Chondrocyte (in vitro differentiated cells): ENCODE results near the gene KLHL3. TPM values are rescaled to one million over a fixed set of nuclear protein-coding genes. Genes with fewer than 3 reads are reported as not detected.

ENCODE experiments used
- DNase-seq: peaks from one replicate; pipeline ENCODE4 v3.0.0; 2021; ENCODE audit warnings: mixed read lengths, low spot score
- H3K27ac Mint-ChIP-seq: one replicate; pipeline ENCODE4 v1.8.0; 2021; ENCODE audit warnings: mild to moderate bottlenecking, moderate library complexity, mixed read lengths; ENCODE audit not compliant: unreplicated experiment
- H3K27me3 Mint-ChIP-seq: 2 replicates; pipeline ENCODE4 v1.8.0; 2021; ENCODE audit warnings: low read depth, mixed read lengths
- H3K36me3 Mint-ChIP-seq: 2 replicates; pipeline ENCODE4 v1.8.0; 2021; ENCODE audit warnings: low read depth, mixed read lengths
- H3K4me1 Mint-ChIP-seq: 2 replicates; pipeline ENCODE4 v1.8.0; 2021; ENCODE audit warnings: low read depth, mild to moderate bottlenecking, mixed read lengths
- H3K4me3 Mint-ChIP-seq: one replicate; pipeline ENCODE4 v1.8.0; 2021; ENCODE audit warnings: mild to moderate bottlenecking, moderate library complexity, mixed read lengths; ENCODE audit not compliant: unreplicated experiment
- H3K9me3 Mint-ChIP-seq: 2 replicates; pipeline ENCODE4 v1.8.0; 2021; ENCODE audit warnings: low read depth, mixed read lengths
- total RNA-seq: library from RNA; stranded (reverse); gene quantifications from 3 replicates; pipeline ENCODE4 v1.2.1, GENCODE V29; 2021
- TF ChIP-seq, protein P1 (sequence below): fragments of 200-600 bp; sonication (generic); IDR thresholded peaks from 2 replicates; pipeline ENCODE4 v1.5.0; 2021; ENCODE audit warnings: antibody characterized with exemption, mild to moderate bottlenecking, moderate library complexity

Gene KLHL3
- total RNA-seq, 1 donor from 2014 or later, result 1.9 TPM

DNA sequence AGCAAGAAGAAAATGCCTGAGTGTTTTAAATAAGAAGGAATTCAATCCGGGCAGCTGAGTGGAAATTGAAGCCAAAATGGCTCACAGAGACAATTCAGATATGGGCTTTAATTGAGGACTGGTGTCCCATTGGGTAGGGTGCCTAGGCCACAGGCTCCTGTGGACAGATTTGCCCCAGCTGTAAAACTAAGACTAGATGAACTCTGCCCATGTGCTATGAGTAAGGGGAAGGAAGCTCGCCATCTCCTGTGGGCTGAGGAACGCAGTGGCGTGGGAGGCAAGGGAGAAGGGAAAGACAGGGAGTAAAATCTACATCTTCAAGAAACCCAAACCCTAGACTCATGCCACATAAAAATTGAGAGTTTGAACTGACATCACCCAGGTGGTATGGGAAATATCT lies 66.1 kb downstream of the KLHL3 start:
- DNase-seq, result no peak
- no peak overlapping the region for H3K4me3 Mint-ChIP-seq
- no peaks in the 10 kb centered on the region for H3K9me3 Mint-ChIP-seq
- H3K27ac Mint-ChIP-seq, result no peak overlapping the region
- H3K4me1 Mint-ChIP-seq, result peaks cover 7% of the 10 kb centered on the region
- TF ChIP-seq, protein P1, sequence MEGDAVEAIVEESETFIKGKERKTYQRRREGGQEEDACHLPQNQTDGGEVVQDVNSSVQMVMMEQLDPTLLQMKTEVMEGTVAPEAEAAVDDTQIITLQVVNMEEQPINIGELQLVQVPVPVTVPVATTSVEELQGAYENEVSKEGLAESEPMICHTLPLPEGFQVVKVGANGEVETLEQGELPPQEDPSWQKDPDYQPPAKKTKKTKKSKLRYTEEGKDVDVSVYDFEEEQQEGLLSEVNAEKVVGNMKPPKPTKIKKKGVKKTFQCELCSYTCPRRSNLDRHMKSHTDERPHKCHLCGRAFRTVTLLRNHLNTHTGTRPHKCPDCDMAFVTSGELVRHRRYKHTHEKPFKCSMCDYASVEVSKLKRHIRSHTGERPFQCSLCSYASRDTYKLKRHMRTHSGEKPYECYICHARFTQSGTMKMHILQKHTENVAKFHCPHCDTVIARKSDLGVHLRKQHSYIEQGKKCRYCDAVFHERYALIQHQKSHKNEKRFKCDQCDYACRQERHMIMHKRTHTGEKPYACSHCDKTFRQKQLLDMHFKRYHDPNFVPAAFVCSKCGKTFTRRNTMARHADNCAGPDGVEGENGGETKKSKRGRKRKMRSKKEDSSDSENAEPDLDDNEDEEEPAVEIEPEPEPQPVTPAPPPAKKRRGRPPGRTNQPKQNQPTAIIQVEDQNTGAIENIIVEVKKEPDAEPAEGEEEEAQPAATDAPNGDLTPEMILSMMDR, result no peak
- no peaks in the 10 kb centered on the region for H3K27me3 Mint-ChIP-seq
- H3K36me3 Mint-ChIP-seq, result no peaks in the 10 kb centered on the region

DNA sequence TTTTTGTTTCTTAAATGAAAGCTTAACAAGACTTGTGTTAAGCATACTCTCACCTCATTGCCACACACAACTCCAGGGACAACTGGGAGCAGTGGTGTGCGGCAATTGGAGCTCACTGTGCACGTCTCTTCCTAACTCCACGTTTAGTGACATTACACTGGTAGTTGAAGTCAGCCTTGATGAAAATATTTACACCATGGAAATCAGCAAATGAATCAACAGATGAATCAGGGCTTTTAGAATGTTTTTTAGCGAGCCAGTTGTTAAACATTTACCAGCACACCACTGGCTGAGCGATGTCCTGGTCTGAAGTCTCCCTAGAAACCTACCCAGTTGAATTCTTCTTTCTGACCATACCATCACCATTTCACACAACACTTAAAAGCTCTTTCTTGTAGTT lies 67.3 kb downstream of the KLHL3 start:
- no peaks in the 10 kb centered on the region for H3K9me3 Mint-ChIP-seq
- H3K36me3 Mint-ChIP-seq, result no peaks in the 10 kb centered on the region
- no peaks in the 10 kb centered on the region for H3K27me3 Mint-ChIP-seq
- no peak overlapping the region for H3K27ac Mint-ChIP-seq
- no peak overlapping the region for H3K4me3 Mint-ChIP-seq
- TF ChIP-seq, protein P1, result no peak
- H3K4me1 Mint-ChIP-seq, result peaks cover 7% of the 10 kb centered on the region
- DNase-seq, result no peak

DNA sequence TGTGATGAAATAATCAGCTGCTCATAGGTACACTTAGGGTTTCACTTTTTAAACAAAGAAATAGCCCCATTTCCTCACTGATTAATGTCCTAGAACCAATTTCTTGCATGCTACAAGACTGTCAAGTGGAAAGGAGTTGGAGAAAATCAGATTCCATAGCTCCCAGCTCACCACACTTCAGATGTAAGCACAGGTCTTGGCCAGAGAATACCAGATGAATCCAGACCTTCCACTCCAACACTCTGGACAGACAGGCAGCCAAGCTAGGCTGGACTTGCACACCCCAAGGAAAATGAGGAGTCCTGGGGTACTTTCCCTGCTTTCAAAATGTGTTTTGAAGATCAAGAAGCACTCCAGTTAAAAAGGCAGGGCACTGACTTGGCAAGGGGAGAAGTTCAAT lies 68.5 kb downstream of the KLHL3 start:
- no peak overlapping the region for H3K27ac Mint-ChIP-seq
- H3K4me3 Mint-ChIP-seq, result no peak overlapping the region
- peaks cover 7% of the 10 kb centered on the region for H3K4me1 Mint-ChIP-seq
- H3K27me3 Mint-ChIP-seq, result no peaks in the 10 kb centered on the region
- H3K36me3 Mint-ChIP-seq, result no peaks in the 10 kb centered on the region
- no peaks in the 10 kb centered on the region for H3K9me3 Mint-ChIP-seq
- TF ChIP-seq, protein P1, result no peak
- DNase-seq, result no peak

DNA sequence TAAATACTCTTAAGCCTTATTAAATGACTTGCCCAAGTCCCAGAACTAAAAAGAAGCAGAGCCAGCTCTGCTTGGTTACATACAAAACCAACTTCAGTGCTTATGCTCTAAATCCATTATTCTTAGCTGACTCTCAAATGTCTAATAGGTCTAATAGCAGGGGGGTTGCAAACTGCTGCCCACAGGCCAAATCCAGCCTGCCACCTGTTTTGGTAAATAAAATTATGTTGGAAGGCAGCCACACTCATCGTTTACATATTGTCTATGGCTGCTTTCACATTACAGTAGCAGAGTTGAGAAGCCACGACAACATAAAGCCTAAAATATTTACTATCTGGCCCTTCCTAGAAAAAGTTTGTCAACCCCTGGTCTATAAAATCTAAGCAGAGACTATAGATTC lies 69.0 kb downstream of the KLHL3 start:
- Mint-ChIP-seq H3K9me3 (no peaks in the 10 kb centered on the region), H3K36me3 (no peaks in the 10 kb centered on the region), H3K27me3 (no peaks in the 10 kb centered on the region), H3K27ac (no peak overlapping the region), H3K4me3 (no peak overlapping the region), H3K4me1 (peaks cover 7% of the 10 kb centered on the region)
- TF ChIP-seq, protein P1, result no peak
- DNase-seq, result no peak

DNA sequence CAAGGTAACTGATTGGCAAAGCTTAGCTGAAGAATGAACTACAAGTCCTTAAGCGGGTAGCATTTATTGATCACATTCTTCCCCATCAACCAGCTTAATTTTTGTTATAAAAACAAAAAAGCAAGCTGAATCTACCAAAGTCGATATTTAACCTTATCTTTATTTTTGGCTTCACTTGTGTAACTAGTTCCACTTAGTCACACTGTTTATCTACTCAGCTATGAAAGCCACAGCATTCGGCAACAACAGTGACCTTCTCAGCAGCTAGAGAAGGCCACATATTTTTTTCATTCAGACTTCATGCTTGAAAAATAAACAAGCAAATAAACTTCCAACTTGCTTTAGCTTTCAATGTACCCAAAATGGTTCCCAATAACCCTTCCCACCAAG lies 69.4 kb downstream of the KLHL3 start:
- Mint-ChIP-seq H3K9me3 (no peaks in the 10 kb centered on the region), H3K4me1 (peaks cover 7% of the 10 kb centered on the region), H3K27ac (no peak overlapping the region), H3K4me3 (no peak overlapping the region), H3K27me3 (no peaks in the 10 kb centered on the region), H3K36me3 (no peaks in the 10 kb centered on the region)
- no peak for DNase-seq
- TF ChIP-seq, protein P1, result no peak
